ENCODE results near the gene DPF3. TPM values are rescaled to one million over a fixed set of nuclear protein-coding genes. Genes with fewer than 3 reads are reported as not detected.

Gene DPF3
- polyA plus RNA-seq, 1 experiment = 3.6 TPM

DNA sequence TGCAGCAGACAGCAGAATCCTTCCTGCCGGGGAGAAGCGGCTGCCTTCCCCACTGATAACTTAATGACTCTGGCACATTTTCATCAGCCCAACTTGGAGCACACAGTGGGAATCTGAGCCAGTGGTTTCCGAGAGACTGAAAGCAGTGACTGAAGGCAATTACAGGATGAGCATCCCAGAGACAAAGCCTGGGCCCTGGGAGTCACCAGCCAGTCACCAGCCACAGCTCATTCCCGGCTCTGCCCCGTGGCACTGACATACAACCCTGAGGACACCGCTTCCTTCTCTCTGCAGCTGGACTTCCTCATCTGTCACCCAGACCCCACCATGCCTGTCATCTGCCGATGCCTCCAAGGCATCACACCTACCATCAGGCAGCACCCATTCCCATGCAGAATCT lies 192.3 kb downstream of the DPF3 start:
- POLR2A ChIA-PET = no interaction called here
- TF ChIP-seq, protein P1, sequence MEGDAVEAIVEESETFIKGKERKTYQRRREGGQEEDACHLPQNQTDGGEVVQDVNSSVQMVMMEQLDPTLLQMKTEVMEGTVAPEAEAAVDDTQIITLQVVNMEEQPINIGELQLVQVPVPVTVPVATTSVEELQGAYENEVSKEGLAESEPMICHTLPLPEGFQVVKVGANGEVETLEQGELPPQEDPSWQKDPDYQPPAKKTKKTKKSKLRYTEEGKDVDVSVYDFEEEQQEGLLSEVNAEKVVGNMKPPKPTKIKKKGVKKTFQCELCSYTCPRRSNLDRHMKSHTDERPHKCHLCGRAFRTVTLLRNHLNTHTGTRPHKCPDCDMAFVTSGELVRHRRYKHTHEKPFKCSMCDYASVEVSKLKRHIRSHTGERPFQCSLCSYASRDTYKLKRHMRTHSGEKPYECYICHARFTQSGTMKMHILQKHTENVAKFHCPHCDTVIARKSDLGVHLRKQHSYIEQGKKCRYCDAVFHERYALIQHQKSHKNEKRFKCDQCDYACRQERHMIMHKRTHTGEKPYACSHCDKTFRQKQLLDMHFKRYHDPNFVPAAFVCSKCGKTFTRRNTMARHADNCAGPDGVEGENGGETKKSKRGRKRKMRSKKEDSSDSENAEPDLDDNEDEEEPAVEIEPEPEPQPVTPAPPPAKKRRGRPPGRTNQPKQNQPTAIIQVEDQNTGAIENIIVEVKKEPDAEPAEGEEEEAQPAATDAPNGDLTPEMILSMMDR (IDR thresholded peaks at IDR 0.05; ENCODE audit: insufficient read depth, low read depth, low read length) = no peak
- no peak for DNase-seq (ENCODE audit: low read depth)
- Histone ChIP-seq H3K27me3 (ENCODE audit: control insufficient read depth, insufficient read depth, low read length) (no peaks in the 10 kb centered on the region), H3K4me3 (ENCODE audit: low read depth, low read length) (no peak overlapping the region), H3K36me3 (ENCODE audit: control insufficient read depth, insufficient read depth, low read length) (no peaks in the 10 kb centered on the region)
- CTCF ChIA-PET = interaction anchor here (0.9 kb wide), 1 partner anchor 9 kb away, joined by 3 read pairs; no protein-coding TSS in a partner anchor

DNA sequence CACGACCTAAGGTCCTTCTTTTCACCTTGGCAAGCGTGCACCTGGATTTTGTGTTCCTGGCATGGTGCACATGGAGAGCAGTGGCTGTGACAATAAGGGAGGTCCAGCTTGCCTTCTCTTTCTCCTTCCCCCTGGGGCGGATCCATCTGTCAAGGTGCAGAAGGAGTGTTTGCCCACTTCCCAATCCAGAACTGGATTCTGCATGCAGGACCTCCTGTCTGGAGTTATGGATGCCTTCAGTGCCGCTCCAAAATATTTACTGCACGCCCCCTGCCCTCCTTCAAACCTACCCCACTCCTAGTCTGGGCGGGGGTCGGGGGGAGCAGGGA lies 192.7 kb downstream of the DPF3 start:
- H3K4me3 ChIP-seq (ENCODE audit: low read depth, low read length) = no peak overlapping the region
- CTCF ChIA-PET = interaction anchor here (0.9 kb wide), 1 partner anchor 10 kb away, joined by 3 read pairs; no protein-coding TSS in a partner anchor
- POLR2A ChIA-PET = no interaction called here
- TF ChIP-seq, protein P1 (IDR thresholded peaks at IDR 0.05; ENCODE audit: insufficient read depth, low read depth, low read length) = no peak
- no peaks in the 10 kb centered on the region for H3K27me3 ChIP-seq (ENCODE audit: control insufficient read depth, insufficient read depth, low read length)
- no peaks in the 10 kb centered on the region for H3K36me3 ChIP-seq (ENCODE audit: control insufficient read depth, insufficient read depth, low read length)
- DNase-seq (ENCODE audit: low read depth) = no peak

DNA sequence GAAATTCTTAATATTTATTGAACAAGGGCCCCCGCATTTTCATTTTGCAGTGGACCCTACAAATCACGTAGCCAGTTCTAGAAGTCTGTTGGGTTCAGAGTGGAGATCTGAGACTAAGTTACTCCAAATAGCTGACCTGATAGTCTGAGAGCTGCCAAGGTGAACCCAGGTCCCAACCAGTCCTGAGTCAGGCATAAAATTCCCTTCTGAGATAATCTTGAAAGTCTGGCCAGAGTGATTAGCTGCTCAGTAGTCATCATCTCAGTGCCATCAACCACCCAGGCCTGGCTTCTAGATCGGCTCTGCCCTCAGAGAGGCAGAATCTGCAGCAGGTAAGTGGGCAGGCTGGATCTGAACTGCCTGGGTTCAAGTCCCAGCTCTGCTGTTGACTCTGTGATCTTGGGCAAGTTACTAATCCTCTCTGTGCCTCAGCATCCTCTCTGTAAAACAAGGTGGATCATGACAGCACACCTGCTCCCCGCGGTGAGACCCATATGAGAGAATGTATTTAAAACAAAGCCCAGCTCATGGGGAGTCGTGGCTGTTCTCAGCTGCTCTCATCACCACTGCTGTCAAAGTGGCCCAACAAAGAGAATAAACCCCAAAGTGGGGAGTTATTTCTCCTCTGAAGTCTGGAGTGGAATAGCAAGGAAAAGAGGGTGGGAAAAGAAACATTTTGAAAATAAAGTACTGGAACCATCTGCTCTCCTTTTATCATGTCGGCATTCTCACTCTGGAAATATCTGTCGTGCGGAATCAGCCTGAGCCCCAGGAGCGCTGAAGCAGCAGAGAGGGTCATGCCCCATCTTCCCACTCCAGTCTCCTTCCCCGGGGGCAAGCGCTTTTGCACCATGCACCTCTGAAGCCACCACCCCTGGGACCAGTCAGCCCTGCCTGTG lies 193.3 kb downstream of the DPF3 start:
- no peaks in the 10 kb centered on the region for H3K36me3 ChIP-seq (ENCODE audit: control insufficient read depth, insufficient read depth, low read length)
- H3K27me3 ChIP-seq (ENCODE audit: control insufficient read depth, insufficient read depth, low read length) = no peaks in the 10 kb centered on the region
- no peak for DNase-seq (ENCODE audit: low read depth)
- TF ChIP-seq, protein P1 (IDR thresholded peaks at IDR 0.05; ENCODE audit: insufficient read depth, low read depth, low read length) = no peak
- ChIA-PET POLR2A (no interaction called here), CTCF (no interaction called here)
- no peak overlapping the region for H3K4me3 ChIP-seq (ENCODE audit: low read depth, low read length)

DNA sequence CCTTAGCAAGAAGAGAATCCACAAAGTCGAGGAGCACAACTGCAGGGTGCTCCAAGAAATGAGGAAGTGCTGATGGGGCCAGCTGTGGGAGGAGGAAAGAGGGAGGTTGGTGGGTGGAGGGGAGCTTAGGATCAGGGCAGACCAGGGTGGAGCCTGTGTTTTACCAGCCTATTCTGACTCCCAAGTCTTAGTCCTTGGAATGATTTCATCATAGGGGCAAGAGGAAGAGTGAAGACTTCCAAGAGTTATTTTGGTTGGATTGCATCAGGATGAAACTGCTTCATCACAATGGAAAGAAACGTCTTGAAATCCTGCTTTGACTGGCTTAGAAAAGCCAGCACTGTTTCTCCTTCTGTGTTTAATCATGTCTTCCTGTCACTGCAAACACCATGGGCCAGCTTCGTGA lies 194.0 kb downstream of the DPF3 start:
- no peaks in the 10 kb centered on the region for H3K36me3 ChIP-seq (ENCODE audit: control insufficient read depth, insufficient read depth, low read length)
- no peak overlapping the region for H3K4me3 ChIP-seq (ENCODE audit: low read depth, low read length)
- ChIA-PET CTCF (no interaction called here), POLR2A (no interaction called here)
- TF ChIP-seq, protein P1 (IDR thresholded peaks at IDR 0.05; ENCODE audit: insufficient read depth, low read depth, low read length) = no peak
- peak; percentile 62 for DNase-seq (ENCODE audit: low read depth)
- no peaks in the 10 kb centered on the region for H3K27me3 ChIP-seq (ENCODE audit: control insufficient read depth, insufficient read depth, low read length)

DNA sequence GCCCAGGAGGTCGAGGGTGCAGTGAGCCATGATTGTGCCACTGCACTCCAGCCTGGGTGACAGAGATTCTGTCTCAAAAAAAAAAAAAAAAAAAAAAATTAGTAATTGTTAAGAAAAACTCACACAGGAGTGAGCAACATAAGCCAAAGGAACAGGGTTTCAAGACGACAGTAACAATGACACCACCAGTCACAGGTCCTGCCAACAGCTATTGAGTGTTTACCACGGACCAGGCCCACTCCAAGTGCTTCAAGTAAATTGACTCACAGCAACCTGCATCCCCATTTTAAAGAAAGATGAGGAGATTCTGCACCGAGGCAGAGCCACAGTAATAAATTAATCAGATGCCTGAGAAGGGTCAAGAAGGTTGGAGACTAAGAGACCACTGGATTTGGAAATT lies 194.5 kb downstream of the DPF3 start:
- ChIA-PET POLR2A (no interaction called here), CTCF (no interaction called here)
- no peaks in the 10 kb centered on the region for H3K27me3 ChIP-seq (ENCODE audit: control insufficient read depth, insufficient read depth, low read length)
- H3K4me3 ChIP-seq (ENCODE audit: low read depth, low read length) = no peak overlapping the region
- no peak for DNase-seq (ENCODE audit: low read depth)
- TF ChIP-seq, protein P1 (IDR thresholded peaks at IDR 0.05; ENCODE audit: insufficient read depth, low read depth, low read length) = no peak
- no peaks in the 10 kb centered on the region for H3K36me3 ChIP-seq (ENCODE audit: control insufficient read depth, insufficient read depth, low read length)
